ENCODE data around the gene EVPL. TPM values are rescaled to one million over a fixed set of nuclear protein-coding genes. Genes with fewer than 3 reads are reported as not detected.

The EVPL gene
- total RNA-seq, 1 donor from 2014 or later, result 46.8 TPM

GRCh38 chr17:76039121-76039520 is 12.0 kb upstream of the EVPL start:
- H3K4me1 ChIP-seq, result no peaks in the 10 kb centered on the region
- H3K27me3 ChIP-seq, result no peaks in the 10 kb centered on the region
- H3K27ac ChIP-seq, result no peak overlapping the region
- H3K9me3 ChIP-seq, result no peaks in the 10 kb centered on the region
- H3K36me3 ChIP-seq, result peaks cover 64% of the 10 kb centered on the region
- intact Hi-C loops (cut with DNase I), result no loop called here
- DNase-seq (no peak), ATAC-seq (no peak)
- TF ChIP-seq, protein P1, sequence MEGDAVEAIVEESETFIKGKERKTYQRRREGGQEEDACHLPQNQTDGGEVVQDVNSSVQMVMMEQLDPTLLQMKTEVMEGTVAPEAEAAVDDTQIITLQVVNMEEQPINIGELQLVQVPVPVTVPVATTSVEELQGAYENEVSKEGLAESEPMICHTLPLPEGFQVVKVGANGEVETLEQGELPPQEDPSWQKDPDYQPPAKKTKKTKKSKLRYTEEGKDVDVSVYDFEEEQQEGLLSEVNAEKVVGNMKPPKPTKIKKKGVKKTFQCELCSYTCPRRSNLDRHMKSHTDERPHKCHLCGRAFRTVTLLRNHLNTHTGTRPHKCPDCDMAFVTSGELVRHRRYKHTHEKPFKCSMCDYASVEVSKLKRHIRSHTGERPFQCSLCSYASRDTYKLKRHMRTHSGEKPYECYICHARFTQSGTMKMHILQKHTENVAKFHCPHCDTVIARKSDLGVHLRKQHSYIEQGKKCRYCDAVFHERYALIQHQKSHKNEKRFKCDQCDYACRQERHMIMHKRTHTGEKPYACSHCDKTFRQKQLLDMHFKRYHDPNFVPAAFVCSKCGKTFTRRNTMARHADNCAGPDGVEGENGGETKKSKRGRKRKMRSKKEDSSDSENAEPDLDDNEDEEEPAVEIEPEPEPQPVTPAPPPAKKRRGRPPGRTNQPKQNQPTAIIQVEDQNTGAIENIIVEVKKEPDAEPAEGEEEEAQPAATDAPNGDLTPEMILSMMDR (IDR thresholded peaks at IDR 0.05), result no peak
- no peak overlapping the region for H3K4me3 ChIP-seq

DNA sequence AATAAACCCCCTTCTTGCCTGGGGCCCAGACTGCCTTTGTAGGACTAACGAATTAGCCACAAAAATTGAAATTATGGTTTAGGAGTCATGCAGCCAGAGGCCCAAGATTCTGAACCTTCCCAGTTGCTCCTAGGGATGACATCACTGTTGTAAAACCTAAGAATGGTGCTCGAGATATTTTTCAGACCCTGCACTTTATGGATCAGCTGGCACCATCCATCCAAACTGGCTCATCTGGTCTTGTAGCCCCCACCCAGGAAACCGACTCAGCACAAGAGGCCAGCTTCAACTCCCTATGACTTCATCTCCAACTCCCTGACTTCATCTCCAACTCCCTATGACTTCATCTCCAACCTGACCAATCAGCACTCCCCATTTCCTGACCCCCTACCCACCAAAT is 10.9 kb upstream of the EVPL start:
- ATAC-seq (no peak), DNase-seq (no peak)
- Histone ChIP-seq H3K4me1 (no peaks in the 10 kb centered on the region), H3K27ac (no peak overlapping the region), H3K4me3 (no peak overlapping the region), H3K36me3 (peaks cover 53% of the 10 kb centered on the region), H3K27me3 (no peaks in the 10 kb centered on the region), H3K9me3 (no peaks in the 10 kb centered on the region)
- intact Hi-C loops (cut with DNase I), result no loop called here
- TF ChIP-seq, protein P1 (IDR thresholded peaks at IDR 0.05), result no peak

GRCh38 chr17:76036497-76037261 is 9.6 kb upstream of the EVPL start:
- ATAC-seq, result no peak
- no peak for DNase-seq
- TF ChIP-seq, protein P1 (IDR thresholded peaks at IDR 0.05), result no peak
- intact Hi-C loops (cut with DNase I), result no loop called here
- Histone ChIP-seq H3K27ac (no peak overlapping the region), H3K4me1 (no peaks in the 10 kb centered on the region), H3K27me3 (no peaks in the 10 kb centered on the region), H3K36me3 (peaks cover 40% of the 10 kb centered on the region), H3K4me3 (no peak overlapping the region), H3K9me3 (no peaks in the 10 kb centered on the region)

DNA sequence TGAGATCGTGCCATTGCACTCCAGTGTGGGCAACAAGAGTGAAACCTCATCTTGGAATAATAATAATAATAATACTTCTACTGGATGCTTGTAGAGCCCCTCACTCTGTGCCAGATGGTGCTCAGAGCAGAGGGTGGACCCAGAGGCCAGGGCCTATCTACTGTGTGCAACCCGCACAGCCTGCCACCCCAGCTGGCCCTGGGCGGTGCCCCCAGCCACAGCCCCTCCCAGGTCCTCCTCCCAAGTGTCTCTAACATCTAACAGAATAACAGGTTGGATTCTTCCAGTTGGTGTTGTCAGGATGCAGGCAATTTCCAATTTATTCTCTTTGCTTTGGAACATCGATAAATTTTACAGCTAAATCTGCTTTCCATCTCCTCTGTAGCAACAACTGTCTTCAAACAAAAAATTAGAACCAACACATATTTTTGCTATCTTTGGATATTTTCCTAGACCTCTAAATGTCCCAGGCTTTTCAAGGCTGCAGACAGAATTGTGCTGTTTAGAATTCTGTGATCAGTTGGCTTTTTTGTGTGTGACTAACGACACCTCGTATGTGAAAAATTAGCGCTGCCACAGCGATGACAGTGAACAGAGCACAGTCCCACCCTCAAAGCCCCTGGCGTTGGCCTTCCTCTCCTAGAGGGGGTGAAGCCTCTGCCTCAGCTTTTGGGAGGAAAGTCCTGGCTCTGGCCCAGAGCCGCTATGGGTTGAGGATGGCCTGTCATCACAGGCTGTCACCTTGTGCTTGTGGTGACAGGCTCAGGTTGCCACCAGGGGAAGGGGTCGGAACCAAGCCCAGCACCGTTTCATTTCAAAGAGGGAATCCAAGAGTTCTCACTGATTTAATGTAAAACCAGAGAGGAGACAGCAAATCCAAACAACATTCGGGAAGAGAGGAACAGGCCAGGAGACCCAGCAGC is 7.6 kb upstream of the EVPL start:
- H3K36me3 ChIP-seq, result peaks cover 20% of the 10 kb centered on the region
- TF ChIP-seq, protein P1 (IDR thresholded peaks at IDR 0.05), result no peak
- H3K4me1 ChIP-seq, result peaks cover 4% of the 10 kb centered on the region
- no peak for DNase-seq
- ATAC-seq, result no peak
- no peaks in the 10 kb centered on the region for H3K9me3 ChIP-seq
- no peaks in the 10 kb centered on the region for H3K27me3 ChIP-seq
- no peak overlapping the region for H3K27ac ChIP-seq
- H3K4me3 ChIP-seq, result no peak overlapping the region
- intact Hi-C loops (cut with DNase I), result no loop called here

- H3K27me3 ChIP-seq, result no peaks in the 10 kb centered on the region
- DNase-seq (no peak), ATAC-seq (no peak)
- H3K4me1 ChIP-seq, result peaks cover 14% of the 10 kb centered on the region
- peaks cover 4% of the 10 kb centered on the region for H3K36me3 ChIP-seq
- TF ChIP-seq, protein P1 (IDR thresholded peaks at IDR 0.05), result no peak
- intact Hi-C loops (cut with DNase I), result no loop called here
- H3K27ac ChIP-seq, result no peak overlapping the region
- no peaks in the 10 kb centered on the region for H3K9me3 ChIP-seq
- H3K4me3 ChIP-seq, result no peak overlapping the region
These were observed 6.0 kb upstream of the EVPL start for GRCh38 chr17:76033139-76033538.
